ENCODE results near the gene PET100. TPM values are rescaled to one million over a fixed set of nuclear protein-coding genes. Genes with fewer than 3 reads are reported as not detected.

PET100 gene
- total RNA-seq, 1 donor from 2014 or later, result not detected

DNA sequence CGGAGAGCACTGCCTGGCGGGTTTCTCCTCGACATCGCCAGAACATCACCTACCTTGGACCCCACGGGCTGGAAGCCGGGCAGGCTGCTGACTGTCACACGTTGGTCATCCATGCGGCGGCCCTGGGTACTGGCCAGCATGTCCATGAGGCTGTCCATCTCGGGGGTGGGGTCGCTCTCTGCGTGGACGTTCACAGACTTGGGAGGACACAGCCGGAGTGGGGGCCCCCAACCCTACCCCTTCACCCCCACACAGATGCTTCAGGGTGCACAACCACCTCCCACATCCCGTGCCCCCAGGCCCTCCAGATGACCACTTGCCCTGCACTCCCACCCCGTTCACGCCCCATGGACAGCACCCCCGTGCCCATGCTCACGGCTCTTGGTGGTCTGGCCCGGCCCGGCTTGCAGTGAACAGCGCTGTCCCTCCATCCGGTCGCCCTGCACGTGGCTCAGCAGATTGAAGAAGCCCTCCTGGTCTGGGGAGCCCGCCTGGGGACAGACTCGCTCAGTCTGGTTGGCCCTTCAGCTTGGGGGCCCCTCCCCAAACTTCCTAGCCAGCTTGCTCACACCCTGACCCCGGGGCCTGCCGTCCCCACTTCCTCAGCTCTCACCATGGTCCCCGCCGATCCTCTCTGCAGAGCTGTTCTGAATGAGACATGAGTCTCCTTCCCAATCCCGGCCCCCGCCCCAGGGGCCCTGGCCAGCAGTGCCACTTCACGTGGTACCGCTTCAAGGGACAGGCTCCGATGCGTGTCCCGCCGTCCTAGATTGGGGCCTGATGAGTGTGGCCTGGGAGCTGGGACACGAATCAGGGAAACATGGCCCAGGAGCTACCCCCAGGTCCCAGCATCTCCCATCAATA is 3.0 kb downstream of the PET100 start:
- Histone ChIP-seq H3K36me3 (peaks cover 0 to 5% of the 10 kb centered on the region in 2 donors), H3K4me1 (peaks cover 7 to 21% of the 10 kb centered on the region in 2 donors), H3K27me3 (no peaks in the 10 kb centered on the region), H3K9me3 (no peaks in the 10 kb centered on the region), H3K27ac (no peak overlapping the region), H3K4me3 (no peak overlapping the region)
- DNase-seq (ENCODE audit: low spot score in 2 of 2), result no peak
- intact Hi-C loops (cut with DNase I), result no loop called here
- TF ChIP-seq, protein P1, sequence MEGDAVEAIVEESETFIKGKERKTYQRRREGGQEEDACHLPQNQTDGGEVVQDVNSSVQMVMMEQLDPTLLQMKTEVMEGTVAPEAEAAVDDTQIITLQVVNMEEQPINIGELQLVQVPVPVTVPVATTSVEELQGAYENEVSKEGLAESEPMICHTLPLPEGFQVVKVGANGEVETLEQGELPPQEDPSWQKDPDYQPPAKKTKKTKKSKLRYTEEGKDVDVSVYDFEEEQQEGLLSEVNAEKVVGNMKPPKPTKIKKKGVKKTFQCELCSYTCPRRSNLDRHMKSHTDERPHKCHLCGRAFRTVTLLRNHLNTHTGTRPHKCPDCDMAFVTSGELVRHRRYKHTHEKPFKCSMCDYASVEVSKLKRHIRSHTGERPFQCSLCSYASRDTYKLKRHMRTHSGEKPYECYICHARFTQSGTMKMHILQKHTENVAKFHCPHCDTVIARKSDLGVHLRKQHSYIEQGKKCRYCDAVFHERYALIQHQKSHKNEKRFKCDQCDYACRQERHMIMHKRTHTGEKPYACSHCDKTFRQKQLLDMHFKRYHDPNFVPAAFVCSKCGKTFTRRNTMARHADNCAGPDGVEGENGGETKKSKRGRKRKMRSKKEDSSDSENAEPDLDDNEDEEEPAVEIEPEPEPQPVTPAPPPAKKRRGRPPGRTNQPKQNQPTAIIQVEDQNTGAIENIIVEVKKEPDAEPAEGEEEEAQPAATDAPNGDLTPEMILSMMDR (IDR thresholded peaks at IDR 0.05), result no peak

DNA sequence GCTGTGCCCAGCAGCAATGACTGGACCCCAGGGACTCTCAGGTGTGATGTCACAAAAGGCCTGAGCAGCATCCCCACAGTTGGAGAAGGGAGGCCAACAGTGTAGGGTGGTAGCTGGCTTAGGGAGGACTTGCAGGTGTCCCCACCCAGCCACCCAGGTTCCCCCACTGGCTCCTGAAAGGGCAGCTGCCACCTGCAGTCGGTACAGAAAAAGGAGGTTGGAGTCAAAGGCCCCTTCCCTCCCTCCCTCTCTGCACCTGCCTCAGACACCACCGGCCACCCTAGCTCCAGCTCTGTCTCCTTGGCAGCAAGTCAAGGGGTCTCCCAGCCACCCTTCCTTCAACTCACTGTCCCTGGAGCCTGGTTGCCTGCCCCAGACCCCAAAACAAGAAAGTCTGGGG is 4.1 kb downstream of the PET100 start, which contains the start of gene PCP2:
TSS of gene PCP2 (minus strand) at position 22 of the 400 bp plus-strand sequence. CDS start 262 bp downstream, outside the sequence.
- H3K4me3 ChIP-seq, result no peak within 1 kb of the TSS
- H3K36me3 ChIP-seq, result peaks cover 0 to 5% of the 10 kb centered on the region in 2 donors
- TF ChIP-seq, protein P1 (IDR thresholded peaks at IDR 0.05), result no peak

DNA sequence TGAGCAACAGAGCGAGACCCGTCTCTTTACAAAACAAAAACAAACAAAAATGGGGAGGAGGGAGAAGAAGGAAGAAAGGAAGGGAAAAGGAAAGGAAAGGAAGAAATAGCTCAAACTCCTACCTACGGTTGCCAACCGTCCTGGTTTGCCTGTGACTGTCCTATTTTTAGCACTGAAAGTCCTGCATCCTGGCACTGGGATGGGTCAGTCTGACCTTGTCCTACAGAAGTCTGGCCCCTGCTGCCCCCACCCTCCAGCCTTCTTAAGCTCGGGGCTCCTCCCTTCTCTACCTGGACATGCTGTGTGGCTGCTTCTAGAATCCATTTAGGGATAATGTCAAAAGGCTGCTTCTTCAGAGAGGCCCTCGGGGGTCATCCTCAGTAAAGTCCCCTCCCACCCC is 6.1 kb downstream of the PET100 start:
- intact Hi-C loops (cut with DNase I), result no loop called here
- H3K36me3 ChIP-seq, result peaks cover 0 to 5% of the 10 kb centered on the region in 2 donors
- no peak overlapping the region for H3K4me3 ChIP-seq
- no peaks in the 10 kb centered on the region for H3K27me3 ChIP-seq
- peaks cover 3% of the 10 kb centered on the region in 2 donors for H3K4me1 ChIP-seq
- no peak overlapping the region for H3K27ac ChIP-seq
- DNase-seq (ENCODE audit: low spot score in 2 of 2), result no peak
- H3K9me3 ChIP-seq, result no peaks in the 10 kb centered on the region
- TF ChIP-seq, protein P1 (IDR thresholded peaks at IDR 0.05), result no peak

More for the DNA sequence above, 4.1 kb downstream of the PET100 start, which contains the start of gene PCP2:
- Histone ChIP-seq H3K27ac (no peak within 1 kb of the TSS), H3K9me3 (no peaks in the 10 kb centered on the region), H3K4me1 (peaks cover 7 to 12% of the 10 kb centered on the region in 2 donors), H3K27me3 (no peaks in the 10 kb centered on the region)
- intact Hi-C loops (cut with DNase I), result no loop called here
- DNase-seq (ENCODE audit: low spot score in 2 of 2), result no peak

DNA sequence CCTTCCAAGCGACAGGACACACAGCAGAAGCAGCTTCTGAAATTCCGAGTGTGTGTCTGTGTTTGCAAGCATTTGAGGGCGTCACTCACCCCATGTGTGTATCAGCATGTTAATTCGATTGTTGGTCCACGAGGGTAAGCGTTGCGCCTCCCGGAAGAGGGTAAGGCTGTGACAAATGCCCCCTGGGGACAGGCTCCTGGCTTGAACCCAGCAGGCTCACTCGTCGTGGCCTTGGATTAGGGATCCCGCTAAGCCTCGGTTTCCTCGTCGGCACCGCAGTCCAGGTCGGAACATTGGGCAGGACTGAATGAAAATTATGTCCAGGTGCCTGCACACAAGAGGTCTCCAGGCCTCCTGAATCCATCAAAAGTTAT is 6.7 kb downstream of the PET100 start:
- Histone ChIP-seq H3K4me1 (no peaks in the 10 kb centered on the region), H3K36me3 (peaks cover 0 to 5% of the 10 kb centered on the region in 2 donors), H3K4me3 (peak overlapping the region; percentile 51 to 61), H3K27ac (no peak overlapping the region), H3K9me3 (no peaks in the 10 kb centered on the region), H3K27me3 (no peaks in the 10 kb centered on the region)
- no peak for DNase-seq (ENCODE audit: low spot score in 2 of 2)
- TF ChIP-seq, protein P1 (IDR thresholded peaks at IDR 0.05), result no peak
- intact Hi-C loops (cut with DNase I), result no loop called here

DNA sequence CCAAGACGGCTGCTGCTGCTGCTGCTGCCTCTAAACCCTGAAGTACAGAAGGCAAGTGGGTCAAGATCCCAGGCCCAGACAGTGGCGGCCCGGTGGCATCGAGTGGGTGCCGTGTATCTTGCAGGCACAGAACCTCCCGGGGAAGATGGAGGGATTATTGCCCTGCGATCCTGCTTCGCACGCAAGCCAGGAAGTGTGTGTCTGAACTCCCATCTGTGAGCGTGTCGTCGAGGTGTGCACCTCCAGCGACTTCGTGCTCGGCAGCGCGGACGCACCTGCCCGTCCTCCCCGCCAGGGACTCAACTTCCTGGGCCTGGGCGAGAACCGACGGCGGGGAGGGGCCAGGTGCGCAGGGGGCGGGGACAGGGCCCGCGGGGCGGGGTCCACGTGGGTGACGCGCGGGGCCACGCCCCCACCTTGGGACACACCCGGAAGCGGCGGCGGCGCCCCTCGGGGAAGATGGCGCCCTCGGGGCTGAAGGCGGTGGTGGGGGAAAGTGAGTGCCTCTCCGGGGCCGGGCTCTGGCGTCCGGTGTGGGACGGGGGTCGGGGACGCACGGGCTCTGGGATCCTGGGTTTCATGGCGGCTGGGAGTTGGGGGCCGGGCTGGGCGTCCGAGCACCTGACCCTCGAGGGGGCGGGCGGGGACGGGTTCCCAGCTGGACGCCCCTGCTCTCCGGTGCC is 7.2 kb downstream of the PET100 start, which contains the start of gene STXBP2:
TSS of gene STXBP2 (plus strand) at position 420 of the 683 bp plus-strand sequence. CDS start at position 460, 40 bp downstream.
- intact Hi-C loops (cut with DNase I), result no loop called here
- peaks cover 0 to 5% of the 10 kb centered on the region in 2 donors for H3K36me3 ChIP-seq
- peak; percentile 19 to 73 for DNase-seq (ENCODE audit: low spot score in 2 of 2)
- H3K27ac ChIP-seq, result peak within 1 kb of the TSS in 1 of 2 donors; percentile 55
- no peaks in the 10 kb centered on the region for H3K9me3 ChIP-seq
- TF ChIP-seq, protein P1 (IDR thresholded peaks at IDR 0.05), result no peak
- H3K27me3 ChIP-seq, result no peaks in the 10 kb centered on the region
- peak within 1 kb of the TSS; percentile 51 to 61 for H3K4me3 ChIP-seq
- no peaks in the 10 kb centered on the region for H3K4me1 ChIP-seq
